H9 (cell line): Measurements from ENCODE around the gene SCAF1. TPM values are rescaled to one million over a fixed set of nuclear protein-coding genes. Genes with fewer than 3 reads are reported as not detected.
A peak's percentile ranks its signal among the peaks of the same experiment; 100 is the strongest.

Source experiments
- DNase-seq: peaks from one replicate; pipeline ENCODE4 v3.0.0-alpha.2; 2017
- H2AFZ ChIP-seq: one replicate; pipeline ENCODE4 v1.6.1; 2013; ENCODE audit warnings: mild to moderate bottlenecking, low read length, control low read depth, moderate library complexity
- H2AK5ac ChIP-seq: 2 replicates; pipeline ENCODE4 v1.6.1; 2013; ENCODE audit warnings: low read length, control low read depth, mixed read lengths; ENCODE audit not compliant: insufficient read length
- H2BK120ac ChIP-seq: one replicate; pipeline ENCODE4 v1.6.1; 2013; ENCODE audit warnings: low read depth, mild to moderate bottlenecking, low read length, control low read depth, inconsistent platforms; ENCODE audit not compliant: poor library complexity, severe bottlenecking
- H2BK12ac ChIP-seq: 2 replicates; pipeline ENCODE4 v1.6.1; 2013; ENCODE audit warnings: low read length, control low read depth, mixed read lengths, low read depth; ENCODE audit not compliant: insufficient read length
- H2BK15ac ChIP-seq: 2 replicates; pipeline ENCODE4 v1.6.1; 2013; ENCODE audit warnings: low read depth, low read length, control low read depth
- H2BK20ac ChIP-seq: one replicate; pipeline ENCODE4 v1.6.1; 2013; ENCODE audit warnings: low read depth, mild to moderate bottlenecking, low read length, control low read depth, inconsistent platforms; ENCODE audit not compliant: poor library complexity, severe bottlenecking
- H2BK5ac ChIP-seq: 2 replicates; pipeline ENCODE4 v1.6.1; 2013; ENCODE audit warnings: low read length, control low read depth, mixed read lengths; ENCODE audit not compliant: insufficient read length
- H3K14ac ChIP-seq: 2 replicates; pipeline ENCODE4 v1.6.1; 2013; ENCODE audit warnings: low read length, control low read depth; ENCODE audit not compliant: insufficient read depth
- H3K18ac ChIP-seq: 2 replicates; pipeline ENCODE4 v1.6.1; 2013; ENCODE audit warnings: low read depth, mild to moderate bottlenecking, mixed read lengths, low read length, control low read depth; ENCODE audit not compliant: insufficient read length
- H3K23ac ChIP-seq: 2 replicates; pipeline ENCODE4 v1.6.1; 2013; ENCODE audit warnings: low read length, control low read depth, mixed read lengths, low read depth; ENCODE audit not compliant: insufficient read length
- H3K23me2 ChIP-seq: 2 replicates; pipeline ENCODE4 v1.6.1; 2013; ENCODE audit warnings: low read depth, mild to moderate bottlenecking, mixed read lengths, low read length, control low read depth; ENCODE audit not compliant: insufficient read length, poor library complexity, severe bottlenecking
- H3K27ac ChIP-seq: 2 replicates; pipeline ENCODE4 v1.5.1; 2013; ENCODE audit warnings: low read length, control low read depth, mixed read lengths, low read depth; ENCODE audit not compliant: insufficient read length
- H3K27me3 ChIP-seq: 2 replicates; pipeline ENCODE4 v1.6.1; 2013; ENCODE audit warnings: low read length, control low read depth, inconsistent platforms; ENCODE audit not compliant: insufficient read depth
- H3K4ac ChIP-seq: 2 replicates; pipeline ENCODE4 v1.6.1; 2013; ENCODE audit warnings: low read depth, mild to moderate bottlenecking, control low read depth, inconsistent platforms, low read length, moderate library complexity
- H3K4me1 ChIP-seq: 2 replicates; pipeline ENCODE4 v1.6.1; 2013; ENCODE audit warnings: low read length, control low read depth, inconsistent platforms; ENCODE audit not compliant: insufficient read depth
- H3K4me2 ChIP-seq: 2 replicates; pipeline ENCODE4 v1.6.1; 2013; ENCODE audit warnings: low read length, control low read depth, mixed read lengths; ENCODE audit not compliant: insufficient read length, insufficient read depth
- H3K56ac ChIP-seq: 2 replicates; pipeline ENCODE4 v1.6.1; 2013; ENCODE audit warnings: low read depth, mild to moderate bottlenecking, mixed read lengths, low read length, control low read depth; ENCODE audit not compliant: insufficient read length
- H3K79me1 ChIP-seq: 2 replicates; pipeline ENCODE4 v1.6.1; 2013; ENCODE audit warnings: low read depth, mild to moderate bottlenecking, moderate library complexity, low read length, control low read depth, inconsistent platforms; ENCODE audit not compliant: insufficient read depth, poor library complexity, severe bottlenecking
- H3K79me2 ChIP-seq: 2 replicates; pipeline ENCODE4 v1.6.1; 2013; ENCODE audit warnings: low read length, control low read depth, inconsistent platforms; ENCODE audit not compliant: insufficient read depth
- H3K9ac ChIP-seq: 2 replicates; pipeline ENCODE4 v1.6.1; 2013; ENCODE audit warnings: low read length, control low read depth, mixed read lengths; ENCODE audit not compliant: insufficient read length; ENCODE audit errors: extremely low read depth
- H3K9me3 ChIP-seq: one replicate; pipeline ENCODE4 v1.6.1; 2013; ENCODE audit warnings: low read depth, low read length, inconsistent platforms; ENCODE audit not compliant: control insufficient read depth
- H3T11ph ChIP-seq: one replicate; pipeline ENCODE4 v1.6.1; 2013; ENCODE audit warnings: mild to moderate bottlenecking, low read length, control low read depth, inconsistent platforms
- H4K20me1 ChIP-seq: one replicate; pipeline ENCODE4 v1.6.1; 2013; ENCODE audit not compliant: control insufficient read depth, insufficient read length, insufficient read depth
- H4K5ac ChIP-seq: 2 replicates; pipeline ENCODE4 v1.6.1; 2013; ENCODE audit warnings: low read depth, mild to moderate bottlenecking, mixed read lengths, low read length, control low read depth; ENCODE audit not compliant: insufficient read length
- H4K8ac ChIP-seq: replicated peaks from 2 replicates; pipeline ENCODE4 v1.6.1; 2013; ENCODE audit warnings: low read length, control low read depth, mixed read lengths, low read depth; ENCODE audit not compliant: insufficient read length
- H4K91ac ChIP-seq: 2 replicates; pipeline ENCODE4 v1.6.1; 2013; ENCODE audit warnings: low read depth, mild to moderate bottlenecking, moderate library complexity, mixed read lengths, low read length, control low read depth; ENCODE audit not compliant: insufficient read length
- H3K27ac Mint-ChIP-seq, 3 experiments: 2 replicates in 2 of 3; 3 replicates in 1 of 3; pipeline ENCODE4 v1.8.0; 2020 to 2021; ENCODE audit warnings: mixed read lengths in 3 of 3, mild to moderate bottlenecking in 1 of 3, moderate library complexity in 1 of 3
- H3K27me3 Mint-ChIP-seq: 2 replicates; pipeline ENCODE4 v1.8.0; 2021; ENCODE audit warnings: low read depth, mild to moderate bottlenecking, moderate library complexity, mixed read lengths
- H3K36me3 Mint-ChIP-seq, 3 experiments: 2 replicates in 2 of 3; 3 replicates in 1 of 3; pipeline ENCODE4 v1.8.0; 2020 to 2021; ENCODE audit warnings: low read depth in 3 of 3, mixed read lengths in 3 of 3; ENCODE audit not compliant: insufficient read depth in 1 of 3
- H3K4me1 Mint-ChIP-seq, 2 experiments: 2 replicates each; pipeline ENCODE4 v1.8.0; 2020; ENCODE audit warnings: mixed read lengths in 2 of 2
- H3K4me3 Mint-ChIP-seq, 2 experiments: 2 replicates in 1 of 2; 3 replicates in 1 of 2; pipeline ENCODE4 v1.8.0; 2020 to 2021; ENCODE audit warnings: mild to moderate bottlenecking in 2 of 2, mixed read lengths in 2 of 2, moderate library complexity in 1 of 2
- H3K9me3 Mint-ChIP-seq, 2 experiments: 2 replicates in 1 of 2; 3 replicates in 1 of 2; pipeline ENCODE4 v1.8.0; 2020; ENCODE audit warnings: mild to moderate bottlenecking in 2 of 2, mixed read lengths in 2 of 2, moderate library complexity in 1 of 2
- WGBS: extraction: QIAGEN DNeasy Blood & Tissue Kit; methylation state at CpG from one replicate; pipeline ENCODE4 v1.1.7; 2013; ENCODE audit warnings: missing lambda C conversion rate, low lambda C conversion rate, mixed read lengths; ENCODE audit not compliant: insufficient read length; ENCODE audit errors: extremely low coverage; 5-methylcytosine and 5-hydroxymethylcytosine counted together
- total RNA-seq: library from RNA; stranded (reverse); gene quantifications from 2 replicates; pipeline ENCODE4 v1.2.1, GENCODE V29; 2021
- TF ChIP-seq, protein P1 (sequence below): fragments of 200-600 bp; sonication (generic); conservative IDR thresholded peaks from 3 replicates; pipeline ENCODE4 v1.8.0; 2021; ENCODE audit warnings: antibody characterized with exemption, mild to moderate bottlenecking

The SCAF1 gene
- total RNA-seq, 1 experiment from 2014 or later = 85.3 TPM

DNA sequence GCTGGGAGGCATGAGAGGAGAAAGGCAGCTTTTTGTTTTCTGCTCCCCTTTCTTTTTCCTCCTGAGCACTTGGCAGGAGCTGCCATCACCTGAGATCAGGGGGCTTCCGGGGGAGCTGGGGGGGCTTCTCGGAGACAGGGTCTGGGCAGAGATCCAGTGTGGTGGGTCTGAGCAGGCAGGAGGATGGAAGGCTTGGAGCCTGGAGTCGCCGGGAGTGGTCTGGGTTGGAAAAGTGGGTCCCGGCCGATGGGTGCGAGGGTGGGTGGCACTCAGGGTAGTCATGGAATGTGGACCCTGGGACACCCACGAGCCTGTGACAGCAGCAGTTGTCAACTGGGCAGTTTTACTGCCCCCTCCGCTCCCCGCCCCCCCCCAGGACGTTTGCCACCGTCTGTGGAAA, 45.1 kb downstream of the SCAF1 start:
- H2BK5ac ChIP-seq = no peak overlapping the region
- H3K4me1 Mint-ChIP-seq = peaks cover 28 to 52% of the 10 kb centered on the region in 2 experiments
- WGBS = no CpG with 5 or more reads among the region's 12 CpGs

More for the DNA sequence above, 45.1 kb downstream of the SCAF1 start:
- no peak overlapping the region for H3K56ac ChIP-seq
- no peak overlapping the region for H3T11ph ChIP-seq
- H3K4me3 Mint-ChIP-seq = no peak overlapping the region; a peak in 1 of 5 replicates
- no peaks in the 10 kb centered on the region for H4K20me1 ChIP-seq
- no peak overlapping the region for H2AFZ ChIP-seq
- H3K79me1 ChIP-seq = no peaks in the 10 kb centered on the region
- no peaks in the 10 kb centered on the region for H3K79me2 ChIP-seq
- TF ChIP-seq, protein P1, sequence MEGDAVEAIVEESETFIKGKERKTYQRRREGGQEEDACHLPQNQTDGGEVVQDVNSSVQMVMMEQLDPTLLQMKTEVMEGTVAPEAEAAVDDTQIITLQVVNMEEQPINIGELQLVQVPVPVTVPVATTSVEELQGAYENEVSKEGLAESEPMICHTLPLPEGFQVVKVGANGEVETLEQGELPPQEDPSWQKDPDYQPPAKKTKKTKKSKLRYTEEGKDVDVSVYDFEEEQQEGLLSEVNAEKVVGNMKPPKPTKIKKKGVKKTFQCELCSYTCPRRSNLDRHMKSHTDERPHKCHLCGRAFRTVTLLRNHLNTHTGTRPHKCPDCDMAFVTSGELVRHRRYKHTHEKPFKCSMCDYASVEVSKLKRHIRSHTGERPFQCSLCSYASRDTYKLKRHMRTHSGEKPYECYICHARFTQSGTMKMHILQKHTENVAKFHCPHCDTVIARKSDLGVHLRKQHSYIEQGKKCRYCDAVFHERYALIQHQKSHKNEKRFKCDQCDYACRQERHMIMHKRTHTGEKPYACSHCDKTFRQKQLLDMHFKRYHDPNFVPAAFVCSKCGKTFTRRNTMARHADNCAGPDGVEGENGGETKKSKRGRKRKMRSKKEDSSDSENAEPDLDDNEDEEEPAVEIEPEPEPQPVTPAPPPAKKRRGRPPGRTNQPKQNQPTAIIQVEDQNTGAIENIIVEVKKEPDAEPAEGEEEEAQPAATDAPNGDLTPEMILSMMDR = no peak
- H3K23me2 ChIP-seq = peaks cover 19% of the 10 kb centered on the region
- no peaks in the 10 kb centered on the region; the same call in 1 of the 2 replicates for H3K27me3 Mint-ChIP-seq
- peaks cover 0 to 3% of the 10 kb centered on the region in 2 experiments; a peak in 2 of 5 replicates for H3K9me3 Mint-ChIP-seq
- no peak overlapping the region for H2BK120ac ChIP-seq
- peaks cover 35 to 65% (median 49%) of the 10 kb centered on the region in 3 experiments for H3K36me3 Mint-ChIP-seq
- no peaks in the 10 kb centered on the region for H3K9me3 ChIP-seq
- no peak overlapping the region for H4K8ac ChIP-seq
- no peak overlapping the region for H3K18ac ChIP-seq
- H3K23ac ChIP-seq = no peak overlapping the region
- H3K4me2 ChIP-seq = no peak overlapping the region
- peaks cover 10% of the 10 kb centered on the region; the same call in 1 of the 2 replicates for H3K4me1 ChIP-seq
- H2BK20ac ChIP-seq = no peak overlapping the region
- no peak for DNase-seq
- no peak overlapping the region for H3K14ac ChIP-seq
- H4K91ac ChIP-seq = no peak overlapping the region
- peak overlapping the region in 1 of 3 experiments; percentile 80; a peak in 2 of 7 replicates for H3K27ac Mint-ChIP-seq
- no peak overlapping the region for H2AK5ac ChIP-seq
- H2BK12ac ChIP-seq = no peak overlapping the region
- no peak overlapping the region for H3K4ac ChIP-seq
- no peak overlapping the region for H3K9ac ChIP-seq
- H3K27me3 ChIP-seq = no peaks in the 10 kb centered on the region
- H2BK15ac ChIP-seq = no peak overlapping the region
- H3K27ac ChIP-seq = no peak overlapping the region
- no peak overlapping the region for H4K5ac ChIP-seq
